Peyer's patch (tissue), 4 donors: ENCODE measurements around the gene AKR7A2. TPM values are rescaled to one million over a fixed set of nuclear protein-coding genes. Genes with fewer than 3 reads are reported as not detected.
A peak's percentile ranks its signal among the peaks of the same experiment; 100 is the strongest.
"Not testable (repeated sequence)": the region's sequence is repeated elsewhere in the genome, so short reads cannot be mapped to it uniquely, and the experiment has no call there.

ENCODE experiments used
- DNase-seq, 3 donors: peaks; one replicate each; pipeline ENCODE4 v3.0.0-alpha.2; 2017 to 2019
- H3K27ac ChIP-seq, 4 donors: fragments of 200-600 bp; sonication (generic); one replicate each; pipeline ENCODE4 v1.5.1; 2016 to 2019
- H3K27me3 ChIP-seq, 2 donors: fragments of 200-600 bp; sonication (generic); one replicate each; pipeline ENCODE4 v1.5.1; 2019
- H3K36me3 ChIP-seq, 3 donors: fragments of 200-600 bp; sonication (generic); one replicate each; pipeline ENCODE4 v1.5.1; 2016 to 2019
- H3K4me1 ChIP-seq, 4 donors: fragments of 200-600 bp; sonication (generic); one replicate each; pipeline ENCODE4 v1.5.1; 2016 to 2019
- H3K4me3 ChIP-seq, 4 donors: fragments of 200-600 bp; sonication (generic); 1 replicate in 3 of 4; 2 replicates in 1 of 4; pipeline ENCODE4 v1.5.1; 2016 to 2019; ENCODE audit warnings: mild to moderate bottlenecking in 1 of 4
- H3K9me3 ChIP-seq, 4 donors: fragments of 200-600 bp; sonication (generic); one replicate each; pipeline ENCODE4 v1.5.1; 2016 to 2019; ENCODE audit warnings: mild to moderate bottlenecking in 1 of 4
- CTCF ChIP-seq, 6 experiments: fragments of 450-650 bp in 4 of 6; fragments of 200-600 bp in 2 of 6; sonication (generic) in 1 of 6; IDR thresholded peaks; one replicate each; pipeline ENCODE4 v1.5.1; 2017 to 2019; ENCODE audit warnings: antibody characterized with exemption in 6 of 6, mild to moderate bottlenecking in 3 of 6, moderate library complexity in 1 of 6
- POLR2A ChIP-seq, 2 donors: fragments of 450-650 bp; IDR thresholded peaks; one replicate each; pipeline ENCODE4 v1.5.1; 2017; ENCODE audit warnings: antibody characterized with exemption in 2 of 2, mild to moderate bottlenecking in 2 of 2, moderate library complexity in 2 of 2
- total RNA-seq, 4 donors: library from RNA; depleted of rRNA; stranded (reverse); fragments of >200 nt; gene quantifications; one replicate each; pipeline ENCODE4 v1.1.0, GENCODE V29; 2016

The AKR7A2 gene
- total RNA-seq, 4 donors from 2014 or later: 56.1 to 168 (median 137) TPM

- peak overlapping the region in 1 of 4 donors; percentile 43 for H3K27ac ChIP-seq
- DNase-seq: no peak
Measured at GRCh38 chr1:19260211-19261138, 51.5 kb downstream of the AKR7A2 start.

GRCh38 chr1:19258353-19258752 lies 53.6 kb downstream of the AKR7A2 start:
- DNase-seq: no peak
- Histone ChIP-seq H3K27ac (no peak overlapping the region), H3K27me3 (no peaks in the 10 kb centered on the region), H3K9me3 (no peaks in the 10 kb centered on the region), H3K36me3 (peaks cover 0 to 70% (median 0%) of the 10 kb centered on the region in 3 donors), H3K4me3 (no peak overlapping the region), H3K4me1 (peaks cover 0 to 8% (median 0%) of the 10 kb centered on the region in 4 donors)
- no peak for TF ChIP-seq POLR2A (IDR thresholded peaks at IDR 0.05)
- no peak for TF ChIP-seq CTCF (IDR thresholded peaks at IDR 0.05)

More at GRCh38 chr1:19260211-19261138, 51.5 kb downstream of the AKR7A2 start:
- no peaks in the 10 kb centered on the region for H3K4me1 ChIP-seq
- no peak overlapping the region for H3K4me3 ChIP-seq
- peaks cover 0 to 68% (median 0%) of the 10 kb centered on the region in 3 donors for H3K36me3 ChIP-seq
- TF ChIP-seq CTCF (IDR thresholded peaks at IDR 0.05) (no peak), POLR2A (IDR thresholded peaks at IDR 0.05) (no peak)
- no peaks in the 10 kb centered on the region for H3K27me3 ChIP-seq
- H3K9me3 ChIP-seq: no peaks in the 10 kb centered on the region

DNA sequence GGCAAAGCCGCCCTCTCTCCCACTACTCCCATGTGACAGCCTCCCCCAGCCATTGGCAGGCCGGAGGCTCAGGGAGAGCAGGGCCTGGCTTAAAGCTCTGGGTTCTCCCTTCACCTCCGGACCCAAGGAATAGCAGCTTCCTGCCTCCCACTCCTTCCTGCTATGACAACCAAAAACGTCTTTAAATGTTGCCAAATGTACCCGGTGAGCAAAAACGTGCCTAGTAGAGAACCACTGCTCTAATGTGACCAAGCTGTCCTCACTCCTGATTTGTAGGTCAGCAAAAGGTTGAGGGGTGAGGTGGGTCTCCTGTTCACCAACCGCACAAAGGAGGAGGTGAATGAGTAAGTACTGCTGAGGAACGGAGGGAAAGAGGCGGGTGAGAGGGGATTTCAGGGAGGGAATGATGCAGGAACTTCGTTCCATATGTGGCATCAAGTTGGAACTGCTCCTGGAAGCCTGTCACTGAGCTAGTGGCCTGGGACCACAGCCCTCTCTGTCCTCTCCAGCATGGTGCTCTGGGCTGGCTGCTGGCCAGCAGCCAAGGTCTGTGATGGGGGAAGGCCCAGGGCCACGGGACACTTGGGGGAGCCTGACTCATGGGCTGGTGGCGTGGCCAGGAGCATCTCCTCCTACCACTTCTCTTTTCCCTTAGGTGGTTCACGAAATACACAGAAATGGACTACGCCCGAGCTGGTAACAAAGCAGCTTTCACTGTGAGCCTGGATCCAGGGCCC lies 54.6 kb downstream of the AKR7A2 start:
- Histone ChIP-seq H3K27ac (no peak overlapping the region), H3K27me3 (no peaks in the 10 kb centered on the region), H3K9me3 (no peaks in the 10 kb centered on the region), H3K4me3 (no peak overlapping the region), H3K36me3 (peaks cover 0 to 63% (median 0%) of the 10 kb centered on the region in 3 donors), H3K4me1 (peaks cover 0 to 18% (median 4%) of the 10 kb centered on the region in 4 donors)
- TF ChIP-seq POLR2A (IDR thresholded peaks at IDR 0.05) (no peak), CTCF (IDR thresholded peaks at IDR 0.05) (no peak)
- no peak for DNase-seq

- not testable (repeated sequence) for DNase-seq, H3K27ac ChIP-seq, H3K4me3 ChIP-seq, H3K27me3 ChIP-seq, H3K9me3 ChIP-seq
- peaks cover 0 to 58% (median 0%) of the 10 kb centered on the region in 3 donors for H3K36me3 ChIP-seq
- H3K4me1 ChIP-seq: peaks cover 0 to 22% (median 6%) of the 10 kb centered on the region in 4 donors
Measured at GRCh38 chr1:19256301-19256700, 55.6 kb downstream of the AKR7A2 start.

- no peak for DNase-seq
- Histone ChIP-seq H3K4me1 (peaks cover 2 to 30% (median 9%) of the 10 kb centered on the region in 4 donors), H3K9me3 (no peaks in the 10 kb centered on the region), H3K36me3 (peaks cover 0 to 50% (median 0%) of the 10 kb centered on the region in 3 donors), H3K27me3 (no peaks in the 10 kb centered on the region), H3K27ac (no peak overlapping the region), H3K4me3 (no peak overlapping the region)
- no peak for TF ChIP-seq CTCF (IDR thresholded peaks at IDR 0.05)
- no peak for TF ChIP-seq POLR2A (IDR thresholded peaks at IDR 0.05)
Measured at GRCh38 chr1:19255288-19255687, 56.7 kb downstream of the AKR7A2 start.
